Osteocyte (in vitro differentiated cells): ENCODE results near the gene PANX3. TPM values are rescaled to one million over a fixed set of nuclear protein-coding genes. Genes with fewer than 3 reads are reported as not detected.

ENCODE experiments used
- DNase-seq: peaks from one replicate; pipeline ENCODE4 v3.0.0; 2021; ENCODE audit warnings: mixed read lengths; ENCODE audit not compliant: unreplicated experiment; ENCODE audit errors: extremely low spot score
- H3K27ac Mint-ChIP-seq: one replicate; pipeline ENCODE4 v1.8.0; 2021; ENCODE audit warnings: mild to moderate bottlenecking, mixed read lengths; ENCODE audit not compliant: unreplicated experiment
- H3K27me3 Mint-ChIP-seq: one replicate; pipeline ENCODE4 v1.8.0; 2021; ENCODE audit warnings: mixed read lengths; ENCODE audit not compliant: unreplicated experiment
- H3K36me3 Mint-ChIP-seq: one replicate; pipeline ENCODE4 v1.8.0; 2021; ENCODE audit warnings: mixed read lengths; ENCODE audit not compliant: unreplicated experiment
- H3K4me1 Mint-ChIP-seq: one replicate; pipeline ENCODE4 v1.8.0; 2021; ENCODE audit warnings: mixed read lengths; ENCODE audit not compliant: unreplicated experiment
- H3K4me3 Mint-ChIP-seq: one replicate; pipeline ENCODE4 v1.8.0; 2021; ENCODE audit warnings: mild to moderate bottlenecking, moderate library complexity, mixed read lengths; ENCODE audit not compliant: unreplicated experiment
- H3K9me3 Mint-ChIP-seq: one replicate; pipeline ENCODE4 v1.8.0; 2021; ENCODE audit warnings: mixed read lengths; ENCODE audit not compliant: unreplicated experiment
- CTCF ChIP-seq: fragments of 200-600 bp; sonication (generic); IDR thresholded peaks from 2 replicates; pipeline ENCODE4 v1.5.0; 2021; ENCODE audit warnings: antibody characterized with exemption, mild to moderate bottlenecking, moderate library complexity
- total RNA-seq: library from RNA; stranded (reverse); gene quantifications from 2 replicates; pipeline ENCODE4 v1.2.1, GENCODE V29; 2021

PANX3 gene
- total RNA-seq, 1 donor from 2014 or later = not detected

- no peak for DNase-seq
- Mint-ChIP-seq H3K9me3 (no peaks in the 10 kb centered on the region), H3K4me3 (no peak overlapping the region), H3K27me3 (no peaks in the 10 kb centered on the region), H3K36me3 (no peaks in the 10 kb centered on the region), H3K27ac (no peak overlapping the region), H3K4me1 (peaks cover 4% of the 10 kb centered on the region)
- TF ChIP-seq CTCF = no peak
Observed at GRCh38 chr11:124643605-124644425, 32.6 kb downstream of the PANX3 start.

GRCh38 chr11:124644426-124645280 lies 33.4 kb downstream of the PANX3 start:
- Mint-ChIP-seq H3K4me1 (peaks cover 4% of the 10 kb centered on the region), H3K36me3 (no peaks in the 10 kb centered on the region), H3K27me3 (no peaks in the 10 kb centered on the region), H3K4me3 (peak overlapping the region; percentile 0), H3K27ac (no peak overlapping the region), H3K9me3 (no peaks in the 10 kb centered on the region)
- TF ChIP-seq CTCF = peak; percentile 84
- DNase-seq = no peak

GRCh38 chr11:124646148-124646547 lies 34.9 kb downstream of the PANX3 start:
- Mint-ChIP-seq H3K4me1 (peaks cover 4% of the 10 kb centered on the region), H3K36me3 (no peaks in the 10 kb centered on the region), H3K4me3 (no peak overlapping the region), H3K27ac (no peak overlapping the region), H3K27me3 (no peaks in the 10 kb centered on the region), H3K9me3 (no peaks in the 10 kb centered on the region)
- TF ChIP-seq CTCF = no peak
- no peak for DNase-seq

- H3K27me3 Mint-ChIP-seq = no peaks in the 10 kb centered on the region
- no peak for TF ChIP-seq CTCF
- no peaks in the 10 kb centered on the region for H3K9me3 Mint-ChIP-seq
- H3K27ac Mint-ChIP-seq = no peak overlapping the region
- peaks cover 4% of the 10 kb centered on the region for H3K4me1 Mint-ChIP-seq
- no peak overlapping the region for H3K4me3 Mint-ChIP-seq
- H3K36me3 Mint-ChIP-seq = peaks cover 6% of the 10 kb centered on the region
- no peak for DNase-seq
Observed at GRCh38 chr11:124648610-124649009, 37.4 kb downstream of the PANX3 start.
